ENCODE results near the gene LNPEP.
A peak's percentile ranks its signal among the peaks of the same experiment; 100 is the strongest.
"Not testable (repeated sequence)": the region's sequence is repeated elsewhere in the genome, so short reads cannot be mapped to it uniquely, and the experiment has no call there.

Gene LNPEP

DNA sequence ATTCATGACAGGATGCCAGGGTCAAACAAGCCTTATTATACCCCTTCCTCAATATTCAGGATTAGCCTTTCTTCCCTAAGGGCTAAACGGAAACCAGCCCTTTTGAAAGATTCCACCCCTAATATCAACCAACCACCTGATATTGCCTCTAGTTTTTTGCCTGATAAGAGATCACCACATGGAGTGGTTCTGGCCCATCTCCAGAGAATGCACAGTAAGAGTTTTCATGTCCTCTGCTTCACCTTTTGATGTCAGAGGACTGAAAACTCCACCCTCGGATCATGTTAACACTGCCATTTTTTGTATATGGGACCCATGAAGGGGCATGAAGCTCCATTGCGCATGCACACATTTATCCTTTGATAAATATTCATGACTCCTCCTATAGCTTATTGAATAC is 5.8 kb upstream of the LNPEP start:
- DNase-seq = no peak

GRCh38 chr5:96930589-96930988 is 5.3 kb upstream of the LNPEP start:
- DNase-seq = no peak

- not testable (repeated sequence) for DNase-seq
Measured at GRCh38 chr5:96931037-96931436, 4.8 kb upstream of the LNPEP start.

GRCh38 chr5:96931605-96932004 is 4.3 kb upstream of the LNPEP start:
- DNase-seq = no peak

DNA sequence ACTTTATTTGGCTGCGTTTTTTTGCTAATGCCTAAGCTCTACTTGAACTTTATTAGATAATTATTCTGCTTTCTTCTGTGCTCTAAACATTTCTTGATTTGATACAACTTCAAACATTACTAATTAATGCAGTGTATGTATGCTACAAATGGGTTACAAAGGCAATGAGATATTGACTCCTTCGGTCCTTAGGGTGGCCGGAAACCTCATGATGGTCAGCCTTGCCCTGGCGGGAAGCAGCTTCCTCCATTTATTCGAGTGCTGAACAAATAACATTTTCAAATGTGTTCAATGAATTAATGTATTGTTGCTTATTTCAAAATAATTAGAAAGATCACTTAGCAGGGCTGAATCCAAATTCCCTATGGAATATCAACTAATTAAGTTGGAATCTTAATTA is 3.9 kb upstream of the LNPEP start:
- no peak for DNase-seq

DNA sequence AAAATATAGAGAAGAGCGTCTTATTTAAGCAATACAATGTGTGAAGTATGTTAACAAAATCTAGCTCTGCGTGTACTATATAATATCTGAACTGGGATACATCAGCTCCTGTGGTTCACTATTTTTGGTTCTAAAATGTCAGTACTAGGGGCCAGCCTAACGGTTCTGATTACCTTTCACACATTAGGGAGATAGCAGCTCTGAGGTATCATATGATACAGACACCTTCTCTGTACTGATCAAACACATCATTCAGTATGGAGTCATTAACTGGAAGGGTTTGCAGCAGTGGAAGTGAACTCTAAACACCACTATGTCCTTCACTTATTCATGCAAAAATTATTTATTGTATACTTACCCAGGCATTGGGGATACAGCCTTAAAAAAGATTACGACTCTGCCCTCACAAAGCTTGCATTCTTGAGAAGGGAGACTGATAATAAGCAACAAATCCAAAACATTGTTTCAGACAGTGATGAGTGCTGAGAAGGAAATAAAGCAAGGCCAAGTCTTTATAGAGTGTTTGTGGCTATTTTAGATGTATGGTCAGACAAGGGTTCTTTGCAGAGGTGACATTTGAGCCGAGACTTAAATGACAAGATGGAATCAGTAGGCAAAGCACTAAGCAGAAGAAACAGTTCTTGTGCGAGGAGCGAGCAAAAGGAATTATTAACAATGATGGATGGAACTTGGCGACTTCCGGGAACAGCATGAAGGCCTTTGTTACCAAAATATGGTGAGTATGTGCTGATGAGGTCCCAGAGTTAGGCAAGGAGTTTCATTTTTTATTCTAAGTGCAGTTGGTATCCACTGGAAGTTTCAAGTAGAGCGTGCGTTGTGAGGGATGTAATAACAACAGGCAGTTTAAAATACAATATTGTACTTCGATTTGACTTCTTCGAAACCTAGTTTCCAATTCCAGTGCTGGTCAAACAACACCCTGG is 1.8 kb upstream of the LNPEP start:
- DNase-seq = peak in 2 of 14 donors; percentile 40 to 56

- DNase-seq = peak; percentile 83 to 98 (median 94)
Measured at GRCh38 chr5:96934708-96935558, 947 bp upstream of the LNPEP start.

GRCh38 chr5:96936431-96937320 is 796 bp downstream of the LNPEP start:
- peak in 13 of 14 donors; percentile 12 to 79 (median 71) for DNase-seq

- no peak for DNase-seq
Measured at GRCh38 chr5:96940586-96940985, 4.7 kb downstream of the LNPEP start.

GRCh38 chr5:96941140-96941539 is 5.3 kb downstream of the LNPEP start:
- no peak for DNase-seq

DNA sequence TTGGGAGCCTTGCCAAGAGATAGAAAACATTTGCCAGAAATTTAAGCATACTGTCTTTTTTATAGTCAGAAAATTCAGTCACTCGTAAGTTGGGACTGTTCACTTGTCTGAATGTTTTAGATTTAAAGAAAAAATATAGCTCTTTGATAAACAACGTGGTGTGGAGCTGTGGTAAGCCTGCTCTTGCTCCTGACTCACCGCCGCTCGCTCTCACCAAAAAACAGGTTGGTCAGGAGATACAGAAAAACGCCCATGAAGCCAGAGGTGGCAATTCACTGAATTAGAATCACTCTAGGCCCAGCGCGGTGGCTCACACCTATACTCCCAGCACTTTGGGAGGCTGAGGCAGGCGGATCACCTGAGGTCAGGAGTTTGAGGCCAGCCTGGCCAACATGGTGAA is 6.2 kb downstream of the LNPEP start:
- DNase-seq = no peak

GRCh38 chr5:96942911-96943310 is 7.0 kb downstream of the LNPEP start:
- DNase-seq = no peak

- DNase-seq = no peak
Measured at GRCh38 chr5:96943799-96944198, 7.9 kb downstream of the LNPEP start.

DNA sequence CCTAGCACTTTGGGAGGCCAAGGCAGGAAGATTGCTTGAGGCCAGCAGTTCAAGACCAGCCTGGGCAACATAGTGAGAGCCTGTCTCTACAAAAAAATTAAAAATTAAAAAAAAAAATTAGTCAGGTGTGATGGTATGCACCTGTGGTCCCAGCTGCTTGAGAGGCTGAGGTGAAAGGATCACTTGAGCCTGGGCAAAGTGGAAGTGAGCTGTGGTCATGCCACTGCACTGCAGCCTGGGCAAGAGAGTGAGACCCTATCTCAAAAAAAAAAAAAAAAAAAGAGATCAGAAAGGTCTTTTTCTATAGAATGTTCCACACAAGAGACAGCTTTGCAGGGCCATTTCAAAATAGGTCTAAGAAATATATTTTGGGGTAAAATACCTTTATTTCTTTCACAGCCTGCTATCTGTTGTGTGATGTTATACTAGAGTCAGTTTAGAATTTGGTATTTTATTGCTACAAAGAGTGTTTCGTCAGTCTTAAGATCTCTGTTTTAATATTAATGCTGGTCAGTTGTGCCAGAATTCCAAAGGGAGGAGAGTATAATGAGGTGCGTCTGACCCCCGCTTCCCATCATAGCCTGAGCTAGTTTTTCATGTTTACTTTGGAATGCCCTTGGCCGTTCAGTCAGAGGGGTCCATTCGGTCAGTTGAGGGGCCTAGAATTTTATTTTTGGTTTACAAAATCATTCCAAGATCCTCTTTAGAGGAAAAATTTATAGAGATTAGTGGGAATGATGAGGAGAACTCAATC is 9.4 kb downstream of the LNPEP start:
- no peak for DNase-seq

- no peak for DNase-seq
Measured at GRCh38 chr5:96946381-96946780, 10.5 kb downstream of the LNPEP start.

DNA sequence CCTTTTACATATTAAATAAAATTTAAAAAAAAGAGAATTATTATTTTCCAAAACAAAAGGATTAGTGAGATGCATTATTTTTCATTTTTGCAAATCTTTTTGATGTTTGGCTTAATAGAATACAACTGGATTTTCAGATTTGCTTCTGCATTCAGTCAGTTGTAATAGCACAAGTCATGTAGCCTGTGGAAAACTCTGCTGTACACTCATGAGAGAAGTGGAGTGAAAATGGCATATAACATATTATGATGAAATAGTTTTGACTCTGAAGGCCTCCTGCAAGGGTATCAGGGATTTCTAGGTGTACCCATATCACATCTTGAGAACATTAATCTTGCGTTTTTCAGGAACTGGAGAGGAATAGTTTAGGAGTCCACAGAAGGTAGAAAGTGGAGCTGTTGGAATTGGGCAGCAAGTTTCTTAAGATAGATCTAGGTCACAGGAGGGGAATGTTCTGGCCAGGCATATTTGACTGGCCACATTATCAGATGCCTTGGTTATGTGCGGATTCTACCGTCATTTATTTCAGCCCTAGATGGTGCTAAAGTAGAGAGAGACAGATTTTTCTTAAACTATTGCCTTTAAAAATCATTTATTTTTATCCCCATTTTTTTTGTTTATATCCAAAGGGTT is 16.4 kb downstream of the LNPEP start:
- peak in 1 of 14 donors; percentile 50 for DNase-seq

DNA sequence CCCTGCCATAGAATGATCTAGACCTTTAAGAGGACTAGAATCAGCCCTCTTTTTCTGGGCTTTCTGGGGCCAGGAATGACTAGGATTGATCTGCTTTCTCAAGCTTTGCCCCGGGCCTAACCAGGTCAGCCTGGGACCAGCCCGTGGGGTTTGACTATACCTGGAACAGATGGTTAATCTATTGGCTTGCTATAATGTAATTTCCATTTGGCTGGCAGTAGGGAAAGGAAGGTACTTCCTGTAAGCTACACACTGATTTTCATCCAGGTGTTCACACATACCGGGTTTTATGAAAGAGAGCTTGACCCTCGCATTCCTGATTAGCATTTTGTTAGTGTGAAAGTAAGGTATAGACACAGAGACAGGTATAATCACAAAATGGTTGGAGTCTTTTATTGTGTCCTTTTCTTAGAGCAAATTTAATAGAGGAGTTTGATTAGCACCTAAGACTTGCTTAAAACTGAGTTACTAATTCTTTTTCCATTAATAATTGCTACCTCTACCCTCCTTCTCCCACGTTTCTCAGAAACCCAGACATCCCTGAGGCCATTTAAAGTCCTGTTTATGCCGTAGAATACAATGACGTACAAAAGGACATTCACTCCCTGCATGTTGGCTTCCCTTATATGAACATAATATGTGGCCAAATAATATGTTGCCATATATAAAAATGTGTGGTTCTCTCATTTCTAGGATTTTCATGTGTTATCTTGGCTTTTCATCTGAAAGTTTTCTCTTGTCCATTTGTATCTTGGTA is 17.3 kb downstream of the LNPEP start:
- DNase-seq = peak in 1 of 14 donors; percentile 51

GRCh38 chr5:96957254-96958049 is 21.6 kb downstream of the LNPEP start:
- DNase-seq = no peak

DNA sequence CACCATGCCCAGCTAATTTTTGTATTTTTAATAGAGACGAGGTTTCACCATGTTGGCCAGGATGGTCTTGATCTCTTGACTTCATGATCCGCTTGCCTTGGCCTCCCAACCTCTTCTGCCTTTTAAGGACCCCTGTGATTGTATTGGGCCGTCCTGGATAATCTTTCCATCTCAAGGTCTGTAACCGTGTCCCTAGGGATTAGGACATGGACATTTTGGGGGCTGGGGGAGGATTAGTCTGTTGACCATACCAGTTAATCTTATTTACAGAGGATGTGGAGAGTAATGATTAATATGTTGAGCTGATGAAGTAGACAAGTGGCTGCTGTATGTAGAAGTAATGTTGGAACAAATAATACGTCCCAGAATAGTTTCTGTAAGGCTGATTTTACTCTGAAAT is 23.1 kb downstream of the LNPEP start:
- DNase-seq = no peak

Measured in C1 segment of cervical spinal cord (tissue), 14 donors.